Glutamatergic neuron (in vitro differentiated cells): Measurements from ENCODE around the gene ATXN10. TPM values are rescaled to one million over a fixed set of nuclear protein-coding genes. Genes with fewer than 3 reads are reported as not detected.
A peak's percentile ranks its signal among the peaks of the same experiment; 100 is the strongest.

Source experiments
- DNase-seq: peaks from one replicate; pipeline ENCODE4 v3.0.0; 2022
- H3K27ac Mint-ChIP-seq: one replicate; pipeline ENCODE4 v1.8.0; 2020; ENCODE audit warnings: mild to moderate bottlenecking, mixed read lengths, inconsistent platforms; ENCODE audit not compliant: unreplicated experiment
- H3K27me3 Mint-ChIP-seq: one replicate; pipeline ENCODE4 v1.8.0; 2020; ENCODE audit warnings: mild to moderate bottlenecking, moderate library complexity, mixed read lengths, inconsistent platforms; ENCODE audit not compliant: unreplicated experiment
- H3K36me3 Mint-ChIP-seq: one replicate; pipeline ENCODE4 v1.8.0; 2020; ENCODE audit warnings: mild to moderate bottlenecking, mixed read lengths, inconsistent platforms; ENCODE audit not compliant: unreplicated experiment
- H3K4me1 Mint-ChIP-seq: one replicate; pipeline ENCODE4 v1.8.0; 2020; ENCODE audit warnings: mild to moderate bottlenecking, low read depth, mixed read lengths, inconsistent platforms; ENCODE audit not compliant: unreplicated experiment
- H3K4me3 Mint-ChIP-seq: one replicate; pipeline ENCODE4 v1.8.0; 2020; ENCODE audit warnings: mild to moderate bottlenecking, mixed read lengths, inconsistent platforms; ENCODE audit not compliant: unreplicated experiment
- H3K9me3 Mint-ChIP-seq: one replicate; pipeline ENCODE4 v1.8.0; 2020; ENCODE audit warnings: mild to moderate bottlenecking, moderate library complexity, mixed read lengths, inconsistent platforms; ENCODE audit not compliant: unreplicated experiment
- total RNA-seq: library from RNA; stranded (reverse); fragmentation: NEBNext Ultra II Directional; extraction: Animal tissue kit (Norgen Biotek cat#: 25700); gene quantifications from one replicate; pipeline ENCODE4 v1.2.1, GENCODE V29; 2021; ENCODE audit not compliant: unreplicated experiment
- TF ChIP-seq, protein P1 (sequence below): fragments of 200-600 bp; sonication (generic); IDR thresholded peaks from one replicate; pipeline ENCODE4 v1.5.0; 2021; ENCODE audit not compliant: partially characterized antibody, unreplicated experiment

Gene ATXN10
- total RNA-seq, 1 donor from 2014 or later: 191 TPM

DNA sequence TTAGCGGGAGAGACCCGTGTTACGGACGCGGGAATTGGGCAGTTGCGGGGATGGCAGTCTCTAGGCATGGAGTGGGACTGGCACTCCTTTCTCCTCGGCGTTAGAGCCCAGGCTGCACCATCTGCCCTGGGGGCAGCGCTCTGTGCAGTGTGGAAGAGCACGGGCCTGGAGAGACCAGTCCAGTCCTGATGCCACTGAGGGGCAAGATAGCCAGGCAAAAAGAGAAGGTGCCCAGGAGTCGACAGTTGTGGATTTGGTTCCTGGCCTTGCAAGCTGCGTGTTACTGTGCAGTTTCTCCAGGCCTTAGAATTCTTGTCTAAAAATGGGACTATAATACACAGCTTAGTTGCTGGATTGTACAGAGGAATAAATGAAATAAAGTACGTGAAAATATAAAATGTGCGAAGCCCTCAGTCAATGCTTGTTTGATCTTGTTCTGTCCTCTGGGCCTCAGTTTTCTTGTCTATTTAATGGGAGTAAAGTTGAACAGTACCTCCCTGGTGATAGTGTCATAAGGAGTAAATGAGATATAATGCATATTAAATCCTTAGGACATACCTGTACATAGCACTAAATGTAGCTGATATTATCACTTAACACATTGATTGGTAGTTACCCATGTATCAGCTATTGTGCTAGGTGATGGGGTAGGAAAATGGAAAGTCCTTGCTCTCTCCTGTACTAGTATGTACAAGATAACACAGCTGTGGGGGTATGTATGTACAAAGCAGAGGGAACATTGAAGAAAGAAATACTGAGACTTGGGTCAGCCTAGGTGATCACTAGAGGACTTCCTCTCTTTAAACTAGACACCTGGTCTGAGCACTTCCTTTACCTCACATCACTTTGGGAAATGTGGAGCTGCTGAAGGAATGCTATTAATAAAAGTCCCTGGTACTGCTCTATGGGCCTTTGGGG lies 1.2 kb downstream of the ATXN10 start:
- H3K9me3 Mint-ChIP-seq: peaks cover 4% of the 10 kb centered on the region
- H3K27ac Mint-ChIP-seq: peak overlapping the region; percentile 88

GRCh38 chr22:45673482-45674175 lies 2.0 kb downstream of the ATXN10 start:
- TF ChIP-seq, protein P1, sequence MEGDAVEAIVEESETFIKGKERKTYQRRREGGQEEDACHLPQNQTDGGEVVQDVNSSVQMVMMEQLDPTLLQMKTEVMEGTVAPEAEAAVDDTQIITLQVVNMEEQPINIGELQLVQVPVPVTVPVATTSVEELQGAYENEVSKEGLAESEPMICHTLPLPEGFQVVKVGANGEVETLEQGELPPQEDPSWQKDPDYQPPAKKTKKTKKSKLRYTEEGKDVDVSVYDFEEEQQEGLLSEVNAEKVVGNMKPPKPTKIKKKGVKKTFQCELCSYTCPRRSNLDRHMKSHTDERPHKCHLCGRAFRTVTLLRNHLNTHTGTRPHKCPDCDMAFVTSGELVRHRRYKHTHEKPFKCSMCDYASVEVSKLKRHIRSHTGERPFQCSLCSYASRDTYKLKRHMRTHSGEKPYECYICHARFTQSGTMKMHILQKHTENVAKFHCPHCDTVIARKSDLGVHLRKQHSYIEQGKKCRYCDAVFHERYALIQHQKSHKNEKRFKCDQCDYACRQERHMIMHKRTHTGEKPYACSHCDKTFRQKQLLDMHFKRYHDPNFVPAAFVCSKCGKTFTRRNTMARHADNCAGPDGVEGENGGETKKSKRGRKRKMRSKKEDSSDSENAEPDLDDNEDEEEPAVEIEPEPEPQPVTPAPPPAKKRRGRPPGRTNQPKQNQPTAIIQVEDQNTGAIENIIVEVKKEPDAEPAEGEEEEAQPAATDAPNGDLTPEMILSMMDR: no peak
- H3K27me3 Mint-ChIP-seq: peaks cover 5% of the 10 kb centered on the region
- H3K4me3 Mint-ChIP-seq: peak overlapping the region; percentile 92
- no peaks in the 10 kb centered on the region for H3K36me3 Mint-ChIP-seq
- H3K27ac Mint-ChIP-seq: peak overlapping the region; percentile 46
- no peak for DNase-seq
- H3K4me1 Mint-ChIP-seq: peaks cover 12% of the 10 kb centered on the region
- peaks cover 4% of the 10 kb centered on the region for H3K9me3 Mint-ChIP-seq

More for the DNA sequence above, 1.2 kb downstream of the ATXN10 start:
- peaks cover 5% of the 10 kb centered on the region for H3K27me3 Mint-ChIP-seq
- peak overlapping the region; percentile 92 for H3K4me3 Mint-ChIP-seq
- DNase-seq: no peak
- TF ChIP-seq, protein P1: no peak
- no peaks in the 10 kb centered on the region for H3K36me3 Mint-ChIP-seq
- H3K4me1 Mint-ChIP-seq: peaks cover 12% of the 10 kb centered on the region

DNA sequence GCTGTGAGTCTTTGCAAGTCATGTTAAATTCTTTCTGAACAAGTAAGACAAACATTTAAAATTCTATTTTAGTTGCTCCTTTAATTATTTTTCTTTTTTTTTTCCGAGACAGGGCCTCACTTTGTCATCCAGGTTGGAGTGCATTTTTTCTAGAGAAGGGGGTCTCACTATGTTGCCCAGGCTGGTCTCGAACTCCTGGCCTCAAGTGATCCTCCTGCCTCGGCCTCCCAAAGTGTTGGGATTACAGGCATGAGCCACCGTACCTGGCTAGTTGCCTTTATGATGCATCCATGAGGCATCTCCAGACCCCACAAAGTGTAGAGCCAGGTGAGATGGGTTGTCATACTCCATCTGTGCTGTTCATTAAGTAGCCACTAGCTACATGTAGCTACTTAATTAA lies 4.4 kb downstream of the ATXN10 start:
- peaks cover 2% of the 10 kb centered on the region for H3K27me3 Mint-ChIP-seq
- peaks cover 1% of the 10 kb centered on the region for H3K9me3 Mint-ChIP-seq
- H3K4me3 Mint-ChIP-seq: no peak overlapping the region
- TF ChIP-seq, protein P1: no peak
- DNase-seq: no peak
- peaks cover 14% of the 10 kb centered on the region for H3K4me1 Mint-ChIP-seq
- H3K36me3 Mint-ChIP-seq: no peaks in the 10 kb centered on the region
- no peak overlapping the region for H3K27ac Mint-ChIP-seq

DNA sequence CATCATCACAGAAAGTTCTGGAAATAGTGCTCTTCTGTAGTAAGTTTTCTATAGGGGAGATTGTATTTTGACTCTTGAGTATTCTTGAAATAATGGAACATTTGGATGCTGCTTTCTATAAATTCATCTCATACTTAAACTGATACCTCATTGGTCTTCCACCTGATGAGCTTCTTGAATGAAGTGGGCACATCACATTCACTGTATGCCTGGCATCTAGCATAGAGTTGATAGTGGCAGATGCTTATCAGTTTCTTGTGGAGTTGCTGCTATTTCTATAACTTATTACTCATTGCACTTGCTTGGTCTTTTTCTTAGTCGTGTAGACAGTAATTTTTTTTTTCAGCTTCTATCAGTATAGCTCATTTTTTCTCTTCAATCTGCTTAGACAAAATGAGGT lies 5.4 kb downstream of the ATXN10 start:
- H3K36me3 Mint-ChIP-seq: no peaks in the 10 kb centered on the region
- DNase-seq: no peak
- H3K27ac Mint-ChIP-seq: no peak overlapping the region
- no peak overlapping the region for H3K4me3 Mint-ChIP-seq
- peaks cover 1% of the 10 kb centered on the region for H3K9me3 Mint-ChIP-seq
- TF ChIP-seq, protein P1: no peak
- H3K4me1 Mint-ChIP-seq: peaks cover 14% of the 10 kb centered on the region
- H3K27me3 Mint-ChIP-seq: peaks cover 2% of the 10 kb centered on the region
